PC-9 (cell line): ENCODE data around the gene ACSL6.

ENCODE experiments used
- CTCF ChIP-seq: fragments of 200-600 bp; sonication (generic); conservative IDR thresholded peaks from 2 replicates; pipeline ENCODE4 v1.6.1; 2017; ENCODE audit warnings: mixed run types, antibody characterized with exemption, mild to moderate bottlenecking, moderate library complexity
- EZH2 ChIP-seq: fragments of 200-600 bp; sonication (generic); IDR thresholded peaks from 2 replicates; pipeline ENCODE4 v1.8.0; 2017; ENCODE audit warnings: antibody characterized with exemption, low read depth

DNA sequence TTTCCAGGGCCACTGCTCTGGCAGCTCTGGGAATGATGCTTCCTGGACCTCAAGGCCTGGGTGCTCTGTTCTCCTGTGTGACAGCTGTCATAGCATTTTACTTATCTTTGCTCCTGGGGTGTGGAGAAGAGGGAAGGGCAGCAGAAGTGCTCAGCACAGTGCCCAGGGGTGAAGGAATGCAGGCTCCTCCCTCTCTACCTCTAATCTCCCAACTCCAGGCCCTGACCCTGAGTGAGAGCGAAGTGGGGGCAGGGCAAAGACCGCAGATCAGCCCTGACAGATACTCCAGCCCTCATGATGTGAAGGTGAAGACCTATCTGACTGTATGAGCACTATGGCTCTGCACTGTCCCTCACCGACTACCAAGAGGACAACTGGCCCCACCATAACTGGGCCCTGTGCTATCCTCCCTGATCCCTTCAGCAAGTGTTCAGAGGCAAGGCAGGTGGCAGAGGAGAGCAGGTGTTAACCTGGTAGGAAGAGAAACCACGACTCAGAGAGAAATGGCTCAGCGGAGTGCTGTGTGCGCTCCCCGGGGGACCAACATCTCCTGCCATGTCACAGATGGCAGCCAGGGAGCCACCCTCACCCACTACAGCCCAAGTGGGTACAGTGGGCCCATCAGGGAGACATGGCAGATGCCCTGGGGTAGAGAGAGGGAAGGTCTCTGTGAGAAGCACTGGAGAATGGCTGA, 16.8 kb downstream of the ACSL6 start:
- TF ChIP-seq CTCF = no peak
- TF ChIP-seq EZH2 = no peak
